Stimulated activated CD8-positive, alpha-beta memory T cell treated with anti-CD3 and anti-CD28 coated beads, Interleukin-2, amount 100 ng/mL, for 1 hour (primary cell): ENCODE data around the gene TKT.

ENCODE experiments used
- DNase-seq, 2 donors: peaks; one replicate each; pipeline ENCODE4 v3.0.0-alpha.2; 2020; ENCODE audit warnings: low read depth in 2 of 2

Gene TKT

DNA sequence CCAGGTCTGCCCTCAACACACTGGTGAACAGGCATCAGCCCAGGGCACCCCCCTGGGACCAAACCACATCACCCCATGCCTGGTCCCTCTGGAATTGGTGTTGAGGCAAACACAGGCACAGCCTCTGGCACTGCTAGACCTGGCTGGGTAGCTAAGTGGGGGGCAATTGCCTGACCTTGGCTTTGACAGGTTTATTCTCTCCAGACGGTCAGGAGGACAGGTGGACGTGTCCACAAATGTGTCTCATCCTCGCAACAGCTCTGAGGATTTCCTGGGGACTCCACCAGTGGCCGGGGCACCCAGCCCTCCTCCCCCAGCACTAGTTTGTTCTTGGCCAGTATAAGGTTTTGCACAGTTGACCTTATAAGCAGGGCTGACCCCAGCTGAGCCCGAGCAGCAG, 31.3 kb downstream of the TKT start:
- no peak for DNase-seq

DNA sequence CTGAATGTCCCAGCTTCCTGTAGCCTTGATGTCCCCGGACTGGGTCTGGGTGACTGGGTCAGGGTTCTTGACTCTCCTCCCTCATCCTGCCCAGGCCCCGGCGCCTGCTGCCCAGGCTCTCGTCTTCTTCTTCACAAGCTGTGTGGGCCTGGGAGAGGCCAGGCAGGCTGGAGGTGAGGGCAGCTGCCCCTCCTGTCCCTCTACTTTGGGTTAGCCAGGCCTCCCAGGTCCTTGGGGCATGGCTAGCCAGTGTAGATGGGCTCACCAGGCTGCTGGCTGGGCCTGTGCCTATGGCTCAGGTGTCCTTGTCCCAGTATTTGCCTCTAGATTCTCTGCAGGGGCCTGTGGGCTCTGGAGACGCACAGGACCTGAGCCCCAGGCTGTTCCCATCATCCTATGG, 31.8 kb downstream of the TKT start:
- no peak for DNase-seq

DNA sequence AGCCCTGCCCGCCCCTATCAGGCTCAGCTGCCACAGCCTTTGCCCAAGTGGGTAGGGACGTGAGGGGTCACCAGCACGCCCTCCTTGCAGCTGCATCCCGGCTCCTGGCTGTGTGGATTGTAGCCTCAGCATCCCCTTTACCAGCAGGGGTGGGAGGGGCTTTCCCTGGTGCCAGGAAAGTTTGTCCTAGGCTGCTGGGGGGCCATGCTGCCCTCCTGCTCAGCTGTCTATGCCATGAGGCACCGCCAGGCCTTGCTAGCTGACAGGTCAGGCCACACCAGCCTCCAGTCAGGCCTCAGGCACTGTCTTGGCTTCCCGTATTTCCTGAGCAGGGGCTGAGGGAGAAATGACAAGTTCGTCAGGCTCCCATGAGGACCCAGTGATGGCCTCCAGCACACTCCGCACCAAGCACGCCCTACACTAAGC, 32.3 kb downstream of the TKT start:
- no peak for DNase-seq

DNA sequence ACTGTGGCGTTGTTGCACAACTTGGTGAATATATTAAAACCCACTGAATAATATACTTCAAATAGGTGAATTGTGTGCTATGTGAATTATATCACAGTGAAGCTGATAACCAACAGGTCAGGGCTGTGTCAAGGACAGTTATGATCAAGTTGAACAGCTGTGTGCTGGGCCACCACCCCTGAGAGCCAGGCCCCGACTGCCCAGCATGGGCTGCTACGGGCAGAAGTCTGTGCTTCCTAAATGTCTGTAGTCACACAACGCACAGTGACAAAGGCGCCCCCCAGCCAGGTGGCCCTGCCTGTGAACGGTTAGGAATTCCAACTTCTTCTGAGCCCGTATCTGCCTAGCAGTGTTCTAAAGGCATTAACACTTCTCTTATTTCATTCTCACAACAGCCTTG, 32.8 kb downstream of the TKT start:
- DNase-seq = no peak

DNA sequence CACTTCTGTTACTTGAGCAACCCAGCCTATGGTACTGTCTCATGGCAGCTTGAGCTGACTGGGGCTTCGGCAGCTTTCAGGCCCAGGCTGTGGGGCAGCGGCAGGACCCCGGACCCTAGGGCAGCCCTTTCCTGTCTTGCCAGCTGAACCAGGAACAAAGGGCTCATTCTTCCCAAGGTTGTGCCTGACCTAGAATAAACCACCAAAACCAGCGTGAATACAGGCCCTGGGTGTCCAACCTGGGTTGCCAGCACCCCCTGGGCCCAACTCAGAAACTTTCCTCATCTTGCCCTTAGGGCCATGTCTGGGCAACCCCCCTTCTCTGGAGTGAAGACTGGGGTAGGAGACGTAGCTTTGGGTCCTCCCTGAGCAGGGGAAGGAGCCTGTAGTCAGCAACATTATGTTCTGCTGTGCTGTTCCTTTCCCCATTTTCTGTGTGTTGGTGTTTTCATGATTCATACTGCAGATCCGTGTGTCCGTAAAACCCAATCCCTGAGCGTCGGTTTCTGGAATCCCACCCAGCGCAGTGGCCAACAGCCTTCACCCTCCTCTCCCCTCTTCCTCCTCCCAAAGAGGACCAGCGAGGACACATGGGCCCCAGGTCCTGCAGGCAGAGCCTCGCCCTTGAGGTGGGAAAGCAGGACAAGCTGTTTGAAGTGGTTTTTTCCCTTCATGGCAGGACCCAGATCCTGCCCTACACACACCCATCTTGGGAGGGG, 33.5 kb downstream of the TKT start:
- no peak for DNase-seq

DNA sequence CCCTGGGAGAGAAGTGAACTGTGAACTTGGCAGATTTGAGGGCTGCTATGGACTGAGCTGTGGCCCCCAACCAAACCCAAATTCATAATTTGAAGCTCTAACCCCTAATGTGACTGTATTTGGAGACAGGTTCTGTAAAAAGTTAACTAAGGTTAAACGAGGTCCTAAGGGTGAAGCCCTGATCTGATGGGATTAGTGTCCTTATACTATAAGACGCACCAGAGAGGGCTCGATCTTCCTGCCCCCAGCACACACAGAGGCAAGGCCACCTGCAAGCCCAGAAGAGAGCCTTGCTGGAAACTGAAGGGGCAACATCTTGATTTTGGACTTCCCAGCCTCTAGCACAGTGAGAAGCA, 34.0 kb downstream of the TKT start:
- DNase-seq = no peak

DNA sequence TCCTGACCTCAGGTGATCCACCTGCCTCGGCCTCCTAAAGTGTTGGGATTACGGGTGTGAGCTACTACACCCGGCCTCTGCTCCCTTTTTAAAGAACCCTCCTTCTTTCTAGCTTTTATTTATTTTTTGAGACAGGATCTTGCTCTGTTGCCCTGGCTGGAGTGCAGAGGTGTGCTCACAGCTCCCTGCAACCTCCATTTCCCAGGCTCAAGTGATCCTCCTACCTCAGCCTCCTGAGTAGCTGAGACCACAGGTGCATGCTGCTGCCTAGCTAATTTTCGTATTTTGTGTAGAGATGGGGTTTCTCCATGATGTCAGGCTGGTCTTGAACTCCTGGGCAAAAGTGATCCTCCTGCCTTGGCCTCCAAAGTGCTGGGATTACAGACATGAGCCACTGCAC, 34.5 kb downstream of the TKT start:
- no peak for DNase-seq

DNA sequence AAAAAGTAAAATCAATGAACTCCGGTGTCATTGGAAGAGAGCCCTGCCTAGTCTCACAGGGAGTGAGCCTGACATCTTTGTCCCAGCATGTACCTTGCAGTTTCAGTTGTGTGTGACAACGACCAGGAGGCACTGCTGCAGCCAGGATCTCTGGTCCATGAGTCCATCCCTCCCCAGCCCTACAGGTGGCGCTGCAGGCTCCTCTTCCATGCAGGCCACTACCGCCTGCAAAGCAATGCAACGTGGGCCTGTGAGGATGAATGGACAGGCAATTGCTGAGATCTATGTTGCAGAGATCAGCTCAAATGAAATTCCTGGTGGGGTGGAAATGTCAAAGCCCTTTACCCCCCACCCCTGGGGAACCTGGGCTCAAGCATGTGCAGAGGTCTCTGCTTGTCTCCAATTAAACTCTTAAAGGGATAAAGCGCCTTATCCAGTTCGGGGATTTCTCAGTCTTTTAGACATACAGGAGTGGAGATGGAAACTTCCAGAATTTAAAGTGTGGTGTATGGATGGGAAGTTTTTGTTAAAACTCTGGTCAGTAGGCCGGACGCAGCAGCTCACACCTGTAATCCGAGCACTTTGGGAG, 35.8 kb downstream of the TKT start:
- peak; percentile 45 to 52 for DNase-seq

DNA sequence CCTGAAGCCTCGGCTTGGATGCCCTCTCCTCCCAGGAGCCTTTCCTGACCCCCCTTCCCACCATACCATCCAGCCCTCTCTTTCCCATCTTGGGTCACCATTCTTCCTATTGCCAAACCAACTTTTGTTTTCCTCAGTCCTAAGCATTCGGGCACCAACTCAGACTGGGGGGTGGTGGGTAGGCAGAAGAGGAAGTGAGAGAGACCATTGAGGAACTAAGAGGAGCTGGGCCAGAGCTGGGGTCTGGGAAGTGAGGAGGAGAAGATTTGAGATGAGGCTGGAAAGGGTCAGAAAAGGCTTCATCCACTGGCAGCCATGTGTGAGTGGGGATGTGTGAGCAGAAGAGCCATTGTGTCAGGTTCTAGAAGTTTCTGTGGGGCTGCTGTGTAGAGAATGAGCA, 37.7 kb downstream of the TKT start:
- no peak for DNase-seq

DNA sequence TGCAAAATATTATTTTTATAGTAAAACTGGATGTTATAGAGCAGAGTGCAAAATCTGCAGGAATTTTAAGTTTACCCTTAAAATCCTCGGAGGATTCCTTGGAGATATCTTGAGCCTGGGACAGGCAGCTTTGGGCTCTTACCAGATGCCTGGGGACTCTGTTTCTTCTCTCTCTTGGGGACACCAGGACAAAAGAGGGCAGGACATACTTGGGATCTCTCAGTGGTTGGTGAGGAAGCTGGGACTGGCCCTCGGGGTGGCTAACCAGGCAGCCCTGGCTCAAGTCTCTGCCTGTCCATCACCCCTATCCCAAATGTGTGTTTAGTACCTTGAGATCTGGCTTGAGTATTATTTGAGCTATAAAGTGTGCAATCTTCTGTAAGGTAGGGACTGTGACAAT, 38.6 kb downstream of the TKT start:
- DNase-seq = no peak

DNA sequence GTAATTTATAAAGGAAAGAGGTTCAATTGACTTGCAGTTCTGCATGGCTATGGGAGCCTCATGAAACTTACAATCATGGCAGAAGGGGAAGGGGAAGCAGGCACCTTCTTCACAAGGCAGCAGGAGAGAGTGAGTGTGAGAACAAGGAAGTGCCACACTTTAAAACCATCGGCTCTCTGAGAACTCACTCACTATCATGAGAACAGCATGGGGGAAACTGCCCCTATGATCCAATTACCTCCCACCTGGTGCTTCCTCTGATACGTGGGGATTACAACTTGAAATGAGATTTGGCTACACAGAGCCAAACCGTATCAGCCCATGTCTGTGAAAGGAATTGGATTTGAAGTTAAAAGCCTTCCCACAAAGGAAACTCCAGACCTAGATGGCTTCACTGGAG, 39.1 kb downstream of the TKT start:
- no peak for DNase-seq

DNA sequence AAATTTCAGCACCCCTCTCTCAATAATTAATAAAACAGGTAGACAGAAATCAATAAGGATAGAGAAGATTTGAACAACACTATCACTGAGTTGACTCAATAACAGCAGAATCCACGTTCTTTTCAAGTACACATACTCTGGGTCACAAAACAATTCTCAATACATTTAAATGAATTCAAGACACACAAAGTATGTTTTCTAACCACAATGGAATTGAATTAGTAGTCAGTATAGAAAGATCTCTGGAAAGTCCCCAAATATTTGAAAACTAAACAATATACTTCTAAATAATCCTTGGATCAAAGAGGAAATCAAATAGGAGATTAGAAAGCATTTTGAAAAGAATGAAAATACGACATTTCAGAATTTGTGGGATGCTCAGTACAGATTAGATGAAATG, 40.0 kb downstream of the TKT start:
- no peak for DNase-seq

DNA sequence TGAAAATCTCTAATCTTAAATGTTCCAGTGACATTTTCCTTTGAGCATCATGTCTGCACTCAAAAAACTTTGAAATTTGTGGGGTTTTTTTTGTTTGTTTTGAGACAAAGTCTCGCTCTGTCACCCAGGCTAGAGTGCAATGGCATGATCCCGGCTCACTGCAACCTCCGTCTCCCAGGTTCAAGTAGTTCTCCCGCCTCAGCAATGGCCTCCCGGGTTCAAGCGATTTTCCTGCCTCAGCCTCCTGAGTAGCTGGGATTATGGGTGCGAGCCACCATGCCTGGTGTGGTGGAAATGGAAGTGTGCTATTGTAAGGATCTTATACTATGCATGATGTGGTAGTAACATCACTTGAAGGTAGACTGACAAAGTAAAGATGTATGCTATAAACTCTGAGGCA, 42.5 kb downstream of the TKT start:
- no peak for DNase-seq

DNA sequence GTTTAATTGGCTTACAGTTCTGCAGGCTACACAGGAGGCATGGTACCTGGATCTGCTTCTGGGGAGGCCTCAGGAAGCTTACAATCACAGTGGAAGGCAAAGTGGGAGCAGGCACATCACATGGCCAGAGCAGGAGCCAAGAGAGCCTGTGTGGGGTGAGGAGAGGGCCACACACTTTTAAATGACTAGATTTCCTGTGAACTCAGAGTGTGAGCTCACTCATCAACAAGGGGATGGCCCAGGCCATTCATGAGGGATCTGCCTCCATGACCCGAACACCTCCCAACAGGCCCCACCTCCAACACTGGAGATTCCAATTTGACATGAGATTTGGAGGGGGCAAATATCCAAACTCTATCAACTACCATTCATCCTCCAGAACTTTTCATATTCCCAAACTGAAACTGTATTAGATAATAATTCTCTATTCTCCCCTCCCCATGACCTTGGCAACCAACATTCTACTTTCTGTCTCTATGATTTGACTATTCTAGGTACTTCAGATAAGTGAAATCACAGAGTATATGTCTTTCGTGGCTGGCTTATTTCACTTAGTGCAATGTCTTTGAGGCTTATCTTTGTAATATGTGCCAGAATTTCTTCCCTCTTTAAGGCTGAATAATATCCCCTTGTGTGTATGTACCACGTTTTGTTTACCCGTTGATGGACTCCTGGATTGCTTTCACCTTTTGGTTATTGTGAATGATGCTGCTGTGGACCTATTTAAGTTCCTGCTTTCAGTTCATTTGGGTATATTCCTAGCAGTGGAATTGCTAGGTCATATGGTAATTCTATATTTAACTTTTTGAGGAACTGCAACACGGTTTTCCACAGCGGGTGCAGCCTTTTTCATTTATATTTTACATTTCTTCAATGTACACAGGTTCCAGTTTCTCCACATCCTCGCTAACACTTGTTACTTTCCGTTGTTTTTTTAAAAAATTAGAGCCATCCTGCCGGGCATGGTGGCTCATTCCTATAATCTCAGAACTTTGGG, 43.8 kb downstream of the TKT start:
- no peak for DNase-seq

DNA sequence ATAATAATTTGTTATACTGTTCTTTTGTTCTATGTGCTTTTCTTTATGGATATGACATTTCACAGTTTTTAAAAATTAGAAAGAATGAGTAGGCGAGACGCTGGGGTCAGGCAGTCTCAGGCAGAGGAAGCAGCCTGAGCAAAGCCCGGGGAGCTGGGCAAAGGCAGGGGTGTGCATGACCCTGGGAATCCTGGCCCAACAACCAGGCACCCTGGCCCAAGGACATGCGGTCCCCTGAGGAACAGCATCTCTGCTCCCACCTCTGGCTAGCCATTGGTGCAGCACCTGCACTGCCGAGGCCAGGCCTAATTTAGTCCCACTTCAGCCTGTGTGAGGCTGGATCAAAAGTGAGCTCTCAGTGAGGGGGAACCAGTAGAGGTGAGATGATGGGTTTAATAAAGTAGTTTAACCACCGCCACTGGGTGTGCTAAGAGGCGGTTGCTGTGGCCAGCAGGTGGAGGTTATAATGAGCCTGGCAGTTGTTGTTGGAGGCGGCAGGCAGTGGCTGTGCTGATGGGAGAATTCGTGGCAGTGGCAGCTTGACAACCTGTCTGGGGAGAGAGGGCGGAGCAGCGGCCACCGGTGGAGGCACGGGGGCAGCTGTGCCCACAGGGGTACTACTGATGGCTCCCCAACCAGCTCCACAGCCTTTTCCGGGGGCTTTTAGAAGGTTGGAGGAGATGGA, 53.3 kb downstream of the TKT start:
- DNase-seq = no peak

DNA sequence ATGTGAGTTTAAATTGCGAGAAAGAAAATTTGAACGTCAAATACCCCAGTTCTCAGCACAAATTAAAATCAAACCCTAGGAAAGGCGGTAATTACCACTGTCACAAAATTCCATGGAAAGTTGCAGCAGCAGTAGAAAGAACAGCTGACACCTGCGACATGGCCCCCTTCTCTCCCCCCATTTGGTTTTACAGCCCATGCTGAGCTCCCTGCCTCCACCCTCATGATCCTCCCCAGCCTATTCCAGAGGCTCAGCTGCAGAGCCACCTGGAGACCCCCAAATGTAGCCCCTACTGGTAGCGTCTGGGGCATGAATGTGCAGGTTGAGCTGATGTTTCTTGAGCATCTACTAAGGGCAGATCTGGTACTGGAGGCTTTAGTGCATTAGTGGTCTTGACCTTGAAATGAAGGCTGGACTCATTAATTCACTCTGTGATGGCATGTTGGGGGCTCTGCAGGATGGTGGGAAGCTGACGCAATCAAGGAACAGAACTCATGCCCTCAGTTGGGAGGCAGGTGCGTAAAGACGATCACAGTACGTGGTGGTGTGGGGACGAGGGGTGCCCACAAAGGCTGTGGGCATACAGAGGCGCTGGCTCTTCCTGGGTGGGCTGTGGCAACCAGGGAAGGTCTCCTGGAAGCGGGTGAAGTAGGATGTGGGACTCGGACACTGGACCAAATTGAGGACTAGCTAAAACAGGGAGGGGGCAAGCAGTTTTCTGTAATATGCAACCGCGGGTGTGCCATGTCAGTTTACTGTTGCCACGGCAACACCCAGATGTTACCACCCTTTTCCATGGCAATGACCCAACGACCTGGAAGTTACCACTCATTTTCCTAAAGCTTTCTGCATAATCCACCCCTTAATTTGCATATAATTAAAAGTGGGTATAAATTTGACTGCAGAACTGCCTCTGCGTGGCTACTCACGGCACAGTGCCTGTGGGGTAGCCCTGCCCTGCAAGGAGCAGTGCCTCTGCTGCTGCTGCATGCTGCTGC, 55.0 kb downstream of the TKT start:
- DNase-seq = no peak

DNA sequence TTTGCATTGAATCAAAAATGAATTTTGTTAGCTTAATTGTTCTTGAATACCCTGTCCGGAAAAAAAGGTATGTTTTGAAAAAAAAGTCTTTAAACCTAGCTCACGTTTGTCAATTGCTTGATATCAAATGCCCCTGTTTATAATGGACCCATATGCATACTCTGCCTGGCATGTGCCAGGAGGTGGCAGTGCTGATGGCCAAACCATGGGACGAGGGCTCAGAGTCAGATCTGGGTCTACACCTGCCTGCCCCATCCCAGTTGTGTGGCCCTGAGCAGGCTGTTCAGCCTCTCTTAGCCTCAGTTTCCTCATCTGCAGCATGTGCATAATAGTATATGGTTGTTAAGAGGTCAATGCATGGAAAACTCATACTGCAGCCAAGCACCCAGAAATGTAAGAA, 56.0 kb downstream of the TKT start:
- DNase-seq = no peak

DNA sequence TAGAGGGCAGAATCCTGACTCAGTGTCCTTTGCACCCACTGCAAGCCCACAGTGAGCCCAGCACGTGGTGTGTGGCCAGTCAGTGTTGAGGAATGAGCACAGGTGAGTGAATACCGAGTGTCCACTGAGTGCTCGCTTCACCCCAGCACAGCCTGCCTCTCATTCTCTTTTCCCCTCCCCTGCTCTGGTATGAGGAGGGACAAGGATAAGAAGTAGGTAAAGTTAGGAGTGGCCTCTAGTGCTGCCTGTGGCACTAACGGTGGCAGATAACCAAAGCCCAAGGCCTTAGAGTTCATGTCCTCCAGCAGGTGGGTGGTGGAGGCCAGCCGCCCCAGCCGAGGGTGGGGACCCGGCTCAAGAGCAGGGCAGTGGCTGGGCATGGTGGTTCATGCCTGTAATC, 56.8 kb downstream of the TKT start:
- DNase-seq = no peak

DNA sequence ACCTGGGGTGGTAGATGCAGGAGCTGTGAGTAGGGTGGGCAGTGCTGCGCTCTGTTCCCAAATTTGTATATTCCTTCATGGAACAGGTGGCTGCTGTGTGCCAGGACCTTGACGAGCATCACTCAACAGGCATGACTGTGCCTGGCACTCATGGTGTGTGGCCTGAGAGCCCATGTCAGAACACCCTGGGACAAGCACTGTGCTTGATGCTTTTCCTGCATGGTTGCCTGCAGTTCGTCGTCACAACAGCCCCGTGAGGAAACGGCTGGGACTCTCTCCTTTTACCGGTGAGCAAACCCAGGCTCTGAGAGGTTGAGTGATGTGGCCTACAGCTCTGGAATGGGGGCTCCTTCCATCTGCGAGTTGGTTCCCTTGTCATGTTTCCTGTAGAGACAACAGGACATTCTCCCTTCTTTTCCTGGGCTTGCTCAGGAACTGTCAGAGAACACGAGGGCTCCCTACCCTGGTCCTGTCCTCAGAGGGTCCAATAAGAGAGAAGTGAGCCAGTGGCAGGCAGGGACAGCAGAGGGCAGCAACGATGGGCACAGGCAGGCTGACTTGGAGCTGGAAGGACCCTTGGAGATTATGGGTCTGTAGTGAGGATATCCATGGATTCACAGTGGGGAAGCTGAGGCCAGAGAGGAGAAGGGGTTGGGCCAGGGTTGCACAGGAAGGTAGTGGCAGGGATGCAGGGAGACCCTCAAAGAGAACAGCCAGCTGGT, 57.4 kb downstream of the TKT start:
- DNase-seq = no peak
